ENCODE results near the gene PTPRN2.

The PTPRN2 gene

DNA sequence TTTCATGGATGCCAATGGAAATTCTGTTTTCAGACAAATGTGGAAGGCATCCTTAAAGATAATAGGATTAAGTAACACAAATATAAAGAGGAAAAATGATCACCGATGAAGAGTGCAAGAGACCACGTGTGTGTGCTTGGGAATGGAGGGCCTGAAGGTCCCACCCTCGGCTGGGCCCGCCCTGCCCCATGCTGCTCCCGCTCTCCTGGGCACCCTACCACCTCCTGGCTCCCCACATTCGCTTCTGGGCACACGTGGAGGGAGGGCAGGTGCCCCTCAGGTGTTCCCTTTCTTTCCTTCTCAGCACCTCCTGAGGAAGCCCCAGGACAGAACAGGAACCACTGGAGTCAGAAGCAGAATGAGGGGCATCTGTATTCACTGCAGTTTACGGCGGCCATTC is 883.3 kb downstream of the PTPRN2 start:
- H3K9ac ChIP-seq (ENCODE audit: low read depth, low read length, poor library complexity), result no peak overlapping the region
- H3K36me3 ChIP-seq (replicated peaks in 1 of 2; ENCODE audit: control insufficient read depth in 2 of 2, insufficient read depth in 2 of 2, low read length in 2 of 2), result no peaks in the 10 kb centered on the region
- no peak for DNase-seq (ENCODE audit: low spot score)
- H3K4me3 ChIP-seq (ENCODE audit: low read length in 2 of 2), result no peak overlapping the region
- no peak overlapping the region for H3K27ac ChIP-seq (replicated peaks; ENCODE audit: low read length)
- no peak overlapping the region for H3K14ac ChIP-seq (ENCODE audit: low read length)
- no peak overlapping the region for H2AK5ac ChIP-seq (ENCODE audit: low read depth, low read length)
- H3K9me3 ChIP-seq (replicated peaks in 1 of 2; ENCODE audit: control insufficient read depth in 2 of 2, insufficient read depth in 1 of 2, low read depth in 1 of 2, low read length in 2 of 2), result no peaks in the 10 kb centered on the region
- no peak overlapping the region for H4K91ac ChIP-seq (ENCODE audit: low read depth, low read length, poor library complexity)
- H3K4ac ChIP-seq (ENCODE audit: low read length), result no peak overlapping the region
- H4K8ac ChIP-seq (ENCODE audit: low read depth, low read length), result no peak overlapping the region
- H2BK5ac ChIP-seq (ENCODE audit: low read length), result no peak overlapping the region
- H3K4me1 ChIP-seq (ENCODE audit: control insufficient read depth in 2 of 2, insufficient read depth in 1 of 2, low read depth in 1 of 2, low read length in 2 of 2), result peaks cover 14 to 18% of the 10 kb centered on the region in 2 donors
- H2BK120ac ChIP-seq (ENCODE audit: low read depth, low read length), result no peak overlapping the region
- peak overlapping the region; percentile 59 for H3K18ac ChIP-seq (ENCODE audit: low read length)
- H2AFZ ChIP-seq (ENCODE audit: low read length), result no peak overlapping the region
- no peaks in the 10 kb centered on the region for H3K79me1 ChIP-seq (ENCODE audit: low read depth, low read length)
- no CpG with 5 or more reads among the region's 9 CpGs for WGBS, 2 donors (ENCODE audit: extremely low coverage in 2 of 2, insufficient read length in 2 of 2, insufficient replicate concordance in 1 of 2)
- peak overlapping the region; percentile 38 for H2BK15ac ChIP-seq (ENCODE audit: low read length)
- no peaks in the 10 kb centered on the region for H3K27me3 ChIP-seq (ENCODE audit: control insufficient read depth in 3 of 3, insufficient read depth in 3 of 3, low read depth in 1 of 3, low read length in 3 of 3)
- no peak overlapping the region for H2BK12ac ChIP-seq (ENCODE audit: low read length)
- H3K23ac ChIP-seq (ENCODE audit: low read depth, low read length, poor library complexity), result no peak overlapping the region
- H3K4me2 ChIP-seq (ENCODE audit: insufficient read depth, low read length, poor library complexity, severe bottlenecking), result no peak overlapping the region

DNA sequence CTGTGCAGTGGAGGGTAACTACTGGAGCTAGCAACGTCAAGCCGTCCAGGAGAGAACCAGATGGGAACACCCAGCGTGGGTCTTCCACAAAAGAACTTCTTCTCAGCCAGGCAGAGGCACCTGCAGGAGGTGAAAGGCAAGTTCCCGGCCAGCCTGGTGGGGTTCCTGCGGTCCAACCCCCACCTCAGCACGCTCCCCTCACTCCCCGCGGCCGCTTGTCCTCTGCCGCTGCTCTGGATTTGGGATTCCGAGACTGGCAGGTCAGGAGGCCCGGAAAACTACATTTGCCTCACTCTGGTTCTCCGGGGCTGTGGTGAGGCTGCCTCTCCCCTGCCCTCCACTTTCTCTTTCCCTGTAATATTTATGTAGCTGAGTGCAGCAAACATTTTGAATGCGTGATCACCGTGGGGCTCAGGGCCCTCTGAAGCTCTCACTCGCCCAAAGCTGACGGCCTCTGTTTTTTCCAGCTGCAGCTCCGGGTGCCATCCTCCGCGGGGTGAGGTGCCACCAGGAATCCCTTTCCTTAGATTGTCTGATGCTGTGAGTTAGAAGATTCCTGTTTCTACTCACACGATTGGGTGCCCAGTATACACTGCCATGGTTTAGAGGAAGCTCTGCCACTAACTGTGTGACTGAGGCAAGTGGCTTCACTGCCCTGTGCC is 884.0 kb downstream of the PTPRN2 start:
- Histone ChIP-seq H3K4ac (ENCODE audit: low read length) (no peak overlapping the region), H2BK120ac (ENCODE audit: low read depth, low read length) (peak overlapping the region; percentile 72), H3K4me2 (ENCODE audit: insufficient read depth, low read length, poor library complexity, severe bottlenecking) (no peak overlapping the region), H4K8ac (ENCODE audit: low read depth, low read length) (no peak overlapping the region), H3K9me3 (replicated peaks in 1 of 2; ENCODE audit: control insufficient read depth in 2 of 2, insufficient read depth in 1 of 2, low read depth in 1 of 2, low read length in 2 of 2) (no peaks in the 10 kb centered on the region), H3K4me1 (ENCODE audit: control insufficient read depth in 2 of 2, insufficient read depth in 1 of 2, low read depth in 1 of 2, low read length in 2 of 2) (peaks cover 14 to 18% of the 10 kb centered on the region in 2 donors), H4K91ac (ENCODE audit: low read depth, low read length, poor library complexity) (no peak overlapping the region), H3K79me1 (ENCODE audit: low read depth, low read length) (no peaks in the 10 kb centered on the region), H3K4me3 (ENCODE audit: low read length in 2 of 2) (no peak overlapping the region), H3K36me3 (replicated peaks in 1 of 2; ENCODE audit: control insufficient read depth in 2 of 2, insufficient read depth in 2 of 2, low read length in 2 of 2) (no peaks in the 10 kb centered on the region), H2AFZ (ENCODE audit: low read length) (peak overlapping the region; percentile 11), H3K14ac (ENCODE audit: low read length) (peak overlapping the region; percentile 17), H3K9ac (ENCODE audit: low read depth, low read length, poor library complexity) (no peak overlapping the region), H2AK5ac (ENCODE audit: low read depth, low read length) (peak overlapping the region; percentile 85), H3K27me3 (ENCODE audit: control insufficient read depth in 3 of 3, insufficient read depth in 3 of 3, low read depth in 1 of 3, low read length in 3 of 3) (no peaks in the 10 kb centered on the region), H3K27ac (replicated peaks; ENCODE audit: low read length) (no peak overlapping the region), H2BK12ac (ENCODE audit: low read length) (no peak overlapping the region), H2BK15ac (ENCODE audit: low read length) (peak overlapping the region; percentile 68), H3K23ac (ENCODE audit: low read depth, low read length, poor library complexity) (no peak overlapping the region), H2BK5ac (ENCODE audit: low read length) (no peak overlapping the region), H3K18ac (ENCODE audit: low read length) (peak overlapping the region; percentile 70)
- DNase-seq (ENCODE audit: low spot score), result no peak
- no CpG with 5 or more reads among the region's 21 CpGs for WGBS, 2 donors (ENCODE audit: extremely low coverage in 2 of 2, insufficient read length in 2 of 2, insufficient replicate concordance in 1 of 2)

GRCh38 chr7:157703131-157703530 is 884.5 kb downstream of the PTPRN2 start:
- H3K4me3 ChIP-seq (ENCODE audit: low read length in 2 of 2), result no peak overlapping the region
- H3K27ac ChIP-seq (replicated peaks; ENCODE audit: low read length), result no peak overlapping the region
- H2BK5ac ChIP-seq (ENCODE audit: low read length), result no peak overlapping the region
- H3K4me2 ChIP-seq (ENCODE audit: insufficient read depth, low read length, poor library complexity, severe bottlenecking), result no peak overlapping the region
- H2AFZ ChIP-seq (ENCODE audit: low read length), result peak overlapping the region; percentile 11
- H3K79me1 ChIP-seq (ENCODE audit: low read depth, low read length), result no peaks in the 10 kb centered on the region
- peak overlapping the region; percentile 69 for H3K18ac ChIP-seq (ENCODE audit: low read length)
- peaks cover 14 to 18% of the 10 kb centered on the region in 2 donors for H3K4me1 ChIP-seq (ENCODE audit: control insufficient read depth in 2 of 2, insufficient read depth in 1 of 2, low read depth in 1 of 2, low read length in 2 of 2)
- no peaks in the 10 kb centered on the region for H3K9me3 ChIP-seq (replicated peaks in 1 of 2; ENCODE audit: control insufficient read depth in 2 of 2, insufficient read depth in 1 of 2, low read depth in 1 of 2, low read length in 2 of 2)
- H3K36me3 ChIP-seq (replicated peaks in 1 of 2; ENCODE audit: control insufficient read depth in 2 of 2, insufficient read depth in 2 of 2, low read length in 2 of 2), result no peaks in the 10 kb centered on the region
- no peak overlapping the region for H3K4ac ChIP-seq (ENCODE audit: low read length)
- peak overlapping the region; percentile 68 for H2BK15ac ChIP-seq (ENCODE audit: low read length)
- H3K9ac ChIP-seq (ENCODE audit: low read depth, low read length, poor library complexity), result no peak overlapping the region
- H2BK120ac ChIP-seq (ENCODE audit: low read depth, low read length), result peak overlapping the region; percentile 72
- peak overlapping the region; percentile 85 for H2AK5ac ChIP-seq (ENCODE audit: low read depth, low read length)
- no peak overlapping the region for H2BK12ac ChIP-seq (ENCODE audit: low read length)
- H3K27me3 ChIP-seq (ENCODE audit: control insufficient read depth in 3 of 3, insufficient read depth in 3 of 3, low read depth in 1 of 3, low read length in 3 of 3), result no peaks in the 10 kb centered on the region
- no CpG with 5 or more reads among the region's 14 CpGs for WGBS, 2 donors (ENCODE audit: extremely low coverage in 2 of 2, insufficient read length in 2 of 2, insufficient replicate concordance in 1 of 2)
- no peak overlapping the region for H4K91ac ChIP-seq (ENCODE audit: low read depth, low read length, poor library complexity)
- H4K8ac ChIP-seq (ENCODE audit: low read depth, low read length), result no peak overlapping the region
- H3K23ac ChIP-seq (ENCODE audit: low read depth, low read length, poor library complexity), result no peak overlapping the region
- no peak overlapping the region for H3K14ac ChIP-seq (ENCODE audit: low read length)
- DNase-seq (ENCODE audit: low spot score), result no peak

- H2BK15ac ChIP-seq (ENCODE audit: low read length), result peak overlapping the region; percentile 47
- no peak overlapping the region for H3K27ac ChIP-seq (replicated peaks; ENCODE audit: low read length)
- no peak overlapping the region for H3K4ac ChIP-seq (ENCODE audit: low read length)
- H2AFZ ChIP-seq (ENCODE audit: low read length), result no peak overlapping the region
- H4K8ac ChIP-seq (ENCODE audit: low read depth, low read length), result no peak overlapping the region
- H3K79me1 ChIP-seq (ENCODE audit: low read depth, low read length), result no peaks in the 10 kb centered on the region
- H2AK5ac ChIP-seq (ENCODE audit: low read depth, low read length), result peak overlapping the region; percentile 85
- H3K4me2 ChIP-seq (ENCODE audit: insufficient read depth, low read length, poor library complexity, severe bottlenecking), result no peak overlapping the region
- H2BK12ac ChIP-seq (ENCODE audit: low read length), result no peak overlapping the region
- H3K9ac ChIP-seq (ENCODE audit: low read depth, low read length, poor library complexity), result no peak overlapping the region
- peak overlapping the region; percentile 67 for H3K18ac ChIP-seq (ENCODE audit: low read length)
- DNase-seq (ENCODE audit: low spot score), result no peak
- no peak overlapping the region for H2BK5ac ChIP-seq (ENCODE audit: low read length)
- H3K23ac ChIP-seq (ENCODE audit: low read depth, low read length, poor library complexity), result no peak overlapping the region
- peaks cover 14 to 18% of the 10 kb centered on the region in 2 donors for H3K4me1 ChIP-seq (ENCODE audit: control insufficient read depth in 2 of 2, insufficient read depth in 1 of 2, low read depth in 1 of 2, low read length in 2 of 2)
- H2BK120ac ChIP-seq (ENCODE audit: low read depth, low read length), result no peak overlapping the region
- no peaks in the 10 kb centered on the region for H3K27me3 ChIP-seq (ENCODE audit: control insufficient read depth in 3 of 3, insufficient read depth in 3 of 3, low read depth in 1 of 3, low read length in 3 of 3)
- no peaks in the 10 kb centered on the region for H3K36me3 ChIP-seq (replicated peaks in 1 of 2; ENCODE audit: control insufficient read depth in 2 of 2, insufficient read depth in 2 of 2, low read length in 2 of 2)
- no peak overlapping the region for H4K91ac ChIP-seq (ENCODE audit: low read depth, low read length, poor library complexity)
- no peaks in the 10 kb centered on the region for H3K9me3 ChIP-seq (replicated peaks in 1 of 2; ENCODE audit: control insufficient read depth in 2 of 2, insufficient read depth in 1 of 2, low read depth in 1 of 2, low read length in 2 of 2)
- peak overlapping the region; percentile 11 for H3K14ac ChIP-seq (ENCODE audit: low read length)
- H3K4me3 ChIP-seq (ENCODE audit: low read length in 2 of 2), result no peak overlapping the region
- WGBS, 2 donors (ENCODE audit: extremely low coverage in 2 of 2, insufficient read length in 2 of 2, insufficient replicate concordance in 1 of 2), result no CpG with 5 or more reads among the region's 21 CpGs
These were observed 885.2 kb downstream of the PTPRN2 start for GRCh38 chr7:157702311-157703023.
